GM19025 (cell line): Measurements from ENCODE around the gene CPEB4.

Experiments
- ATAC-seq: cut with Tn5 transposase; IDR thresholded peaks from one replicate; pipeline ENCODE4 v1.9.1; 2021; ENCODE audit warnings: mild to moderate bottlenecking, low read depth, moderate library complexity; ENCODE audit not compliant: unreplicated experiment

CPEB4 gene

DNA sequence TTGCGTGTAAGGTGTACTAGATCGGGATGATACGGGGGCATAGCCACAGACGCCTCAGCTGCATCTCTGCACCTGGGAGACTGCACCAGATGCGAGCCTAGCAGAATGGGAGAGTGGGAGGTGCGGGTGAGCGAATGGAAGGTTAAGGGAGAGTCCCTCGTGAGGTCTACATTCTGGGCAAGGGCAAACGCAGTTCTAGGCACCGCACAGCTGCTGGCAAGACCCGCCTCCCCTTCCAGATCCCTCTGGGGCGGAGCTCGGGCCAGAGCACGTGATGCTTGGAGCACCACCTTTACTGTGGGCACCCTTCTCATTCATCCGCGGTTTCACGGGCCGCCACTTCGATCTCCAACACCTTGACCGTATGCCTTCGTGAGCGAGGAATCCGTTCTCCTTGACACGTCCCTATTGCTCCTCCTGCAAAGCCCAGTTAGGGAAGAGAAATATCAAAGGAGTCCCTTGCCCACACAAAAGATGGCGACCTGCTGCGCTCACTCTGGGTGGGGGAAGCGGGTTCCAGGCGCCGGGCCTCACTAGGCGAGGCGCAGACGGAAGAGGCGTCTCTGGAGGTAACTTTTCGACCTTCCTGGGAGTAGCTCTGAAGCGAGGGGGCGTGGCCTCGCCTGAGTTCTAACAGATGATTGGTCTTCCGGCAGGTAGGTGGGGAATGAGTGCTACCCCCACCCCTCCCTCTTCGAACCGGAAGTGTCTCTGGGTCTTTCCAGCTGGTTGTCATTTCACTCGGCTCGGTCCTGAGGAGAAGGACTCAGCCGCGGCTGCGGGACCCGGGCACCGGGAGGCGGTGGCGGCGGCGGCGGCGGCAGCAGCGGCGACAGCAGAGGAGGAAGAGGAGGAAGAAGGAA, at the start of gene CPEB4:
Gene CPEB4, plus strand, starts transcription at position 740 of the 863 bp plus-strand sequence. CDS start 1,385 bp downstream, outside the sequence.
- peak; percentile 96 for ATAC-seq

DNA sequence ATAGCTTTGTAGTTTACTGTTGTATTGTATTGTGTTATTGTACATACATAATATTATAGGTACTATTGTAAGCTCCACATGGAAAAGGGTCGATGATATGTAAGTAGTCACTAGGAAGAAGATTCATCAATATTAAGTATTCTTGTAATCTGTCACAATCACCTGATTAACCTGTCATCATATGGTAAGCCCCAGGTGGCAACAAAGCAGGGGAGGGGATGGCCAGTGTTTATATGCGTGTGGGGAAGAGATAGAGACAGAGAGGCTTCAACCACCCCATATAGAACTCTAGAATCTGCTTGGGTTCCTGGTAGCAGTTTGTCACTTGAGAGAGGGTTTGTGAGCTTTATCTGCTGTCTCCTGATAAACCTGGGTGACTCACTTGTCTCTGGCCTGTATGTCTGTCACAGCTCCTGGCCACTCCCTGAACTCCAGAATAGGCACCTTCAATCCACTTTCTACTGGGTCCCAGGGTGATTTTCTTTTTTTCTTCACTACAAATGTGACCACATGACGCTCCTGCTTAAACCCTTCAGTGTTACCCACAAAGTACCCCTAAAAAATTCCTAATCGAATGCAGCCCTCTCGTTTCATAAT, 48.9 kb upstream of the CPEB4 start:
- ATAC-seq = no peak

- ATAC-seq = no peak
These were observed 47.8 kb upstream of the CPEB4 start for GRCh38 chr5:173840111-173840983.

GRCh38 chr5:173841710-173842109, 46.4 kb upstream of the CPEB4 start:
- no peak for ATAC-seq

- ATAC-seq = no peak
These were observed 44.4 kb upstream of the CPEB4 start for GRCh38 chr5:173843794-173844193.

DNA sequence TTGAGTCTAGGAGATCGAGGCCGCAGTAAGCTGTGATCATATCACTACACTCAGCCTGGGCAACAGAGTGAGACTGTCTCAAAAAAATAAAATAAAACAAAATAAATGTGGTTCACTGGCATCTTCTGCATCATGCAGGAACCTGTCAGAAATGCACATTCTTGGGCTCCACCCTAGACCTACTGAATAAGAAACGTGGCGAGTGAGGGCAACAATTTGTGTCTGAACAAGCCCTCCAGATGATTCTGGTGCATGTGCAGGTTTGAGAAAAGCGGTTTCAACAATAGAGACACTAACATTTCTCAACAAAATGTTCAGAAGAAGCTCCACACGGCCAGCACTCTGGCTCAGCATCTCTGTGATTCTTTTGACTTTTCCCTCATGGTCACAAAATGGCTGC, 42.8 kb upstream of the CPEB4 start:
- no peak for ATAC-seq

GRCh38 chr5:173846929-173847501, 41.1 kb upstream of the CPEB4 start:
- ATAC-seq = no peak

DNA sequence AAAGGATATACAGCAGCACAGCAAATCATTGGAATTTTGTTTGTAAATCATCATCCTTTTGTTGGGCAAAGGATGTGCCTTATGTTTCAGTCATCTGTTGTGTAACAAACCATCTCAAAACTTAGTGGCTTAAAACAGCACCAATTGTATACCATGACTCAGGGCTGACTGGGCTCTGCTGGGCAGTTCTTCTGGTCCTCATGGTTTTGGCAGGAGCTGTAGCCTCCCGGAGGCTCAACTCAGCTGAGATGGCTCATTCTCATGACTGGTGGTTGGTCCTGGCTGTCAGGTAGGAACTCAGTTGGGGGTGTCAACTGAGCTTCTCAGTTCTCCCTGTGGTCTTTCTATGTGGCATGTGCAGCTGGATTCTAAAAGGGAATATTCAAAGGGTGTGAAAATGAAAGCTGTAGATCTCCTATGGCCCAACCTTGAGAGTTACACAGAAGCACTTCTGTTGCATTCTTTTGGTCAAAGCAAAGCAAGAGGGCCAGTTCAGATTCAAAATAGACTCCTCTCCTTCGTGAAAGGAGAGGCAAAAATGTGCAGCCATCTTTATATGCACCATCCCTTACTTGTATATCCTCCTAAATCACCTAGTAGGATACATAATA, 39.1 kb upstream of the CPEB4 start:
- no peak for ATAC-seq

GRCh38 chr5:173849908-173850307, 38.2 kb upstream of the CPEB4 start:
- ATAC-seq = no peak

- no peak for ATAC-seq
These were observed 37.5 kb upstream of the CPEB4 start for GRCh38 chr5:173850659-173851058.

- ATAC-seq = no peak
These were observed 36.4 kb upstream of the CPEB4 start for GRCh38 chr5:173851595-173852243.

GRCh38 chr5:173852790-173853359, 35.3 kb upstream of the CPEB4 start:
- ATAC-seq = no peak

DNA sequence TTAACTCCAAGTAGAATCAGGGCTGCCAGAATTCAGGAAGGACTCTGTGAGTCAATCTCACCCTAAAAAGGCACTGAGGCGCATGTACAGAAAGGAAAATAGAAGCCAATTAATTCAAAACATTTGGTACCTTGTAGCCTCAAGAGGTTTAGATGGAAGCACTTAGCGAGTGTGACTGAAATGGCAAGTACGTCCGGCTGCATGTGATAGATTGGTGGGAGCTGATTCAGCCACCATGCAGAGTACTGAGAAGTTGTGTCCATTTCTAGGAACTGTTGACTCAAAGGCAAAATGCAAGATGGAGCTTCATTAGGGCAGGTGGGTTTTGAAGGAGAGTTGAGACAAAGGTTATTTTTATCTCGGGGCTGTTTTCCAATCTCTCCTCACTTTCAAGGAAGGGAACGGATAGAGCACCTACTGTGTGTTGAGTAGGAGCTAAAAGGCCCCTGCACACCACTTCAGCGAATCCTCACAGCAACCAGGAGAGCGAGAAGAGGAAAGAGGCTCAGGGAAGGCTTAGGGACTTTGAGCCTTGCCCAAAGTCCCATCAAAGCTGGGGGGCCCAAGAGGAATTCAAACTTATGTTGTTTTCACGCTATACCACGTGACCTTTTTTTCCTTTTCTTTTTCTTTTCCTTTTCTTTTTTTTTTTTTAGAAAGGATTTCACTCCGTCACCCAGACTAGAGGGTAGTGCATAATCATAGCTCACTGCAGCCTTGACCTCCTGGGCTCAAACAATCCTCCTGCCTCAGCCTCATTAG, 34.6 kb upstream of the CPEB4 start:
- ATAC-seq = no peak

DNA sequence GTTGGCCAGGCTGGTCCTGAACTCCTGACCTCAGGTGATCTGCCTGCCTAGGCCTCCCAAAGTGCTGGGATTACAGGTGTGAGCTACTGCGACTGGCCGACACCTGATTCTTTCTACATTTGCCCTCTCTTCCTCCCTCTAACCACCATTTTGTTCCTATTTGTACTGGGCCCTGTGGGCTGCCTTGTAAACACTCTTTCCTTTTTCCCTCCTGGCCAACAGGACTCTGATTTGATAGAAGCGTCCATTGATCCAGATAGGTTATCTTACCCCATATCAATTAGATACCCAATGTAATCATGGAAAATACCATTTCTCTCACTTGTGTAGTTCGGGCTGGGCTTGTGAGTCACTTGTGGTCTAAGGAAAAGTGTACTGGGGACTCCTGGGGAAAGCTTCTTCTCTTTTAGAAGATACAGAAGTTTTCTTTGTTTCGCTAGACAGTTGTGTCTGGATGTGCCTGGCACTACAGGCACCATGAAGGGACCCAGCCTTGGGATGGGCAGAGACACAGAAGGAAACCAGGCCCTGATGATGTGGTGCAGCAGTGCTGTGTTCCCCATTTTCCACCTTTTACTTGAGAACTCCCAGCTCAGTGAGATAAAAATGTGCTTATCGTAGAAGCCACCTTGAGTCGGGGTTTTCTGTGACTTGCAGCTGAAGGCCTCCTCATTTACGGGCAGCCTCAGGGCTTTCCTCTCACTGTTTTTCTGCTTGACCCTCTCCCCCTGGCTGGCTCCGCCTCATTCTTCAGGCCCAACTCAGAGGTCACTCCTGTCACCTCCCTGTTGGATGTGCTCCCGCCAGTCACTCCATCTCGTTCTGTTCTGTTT, 32.8 kb upstream of the CPEB4 start:
- no peak for ATAC-seq

DNA sequence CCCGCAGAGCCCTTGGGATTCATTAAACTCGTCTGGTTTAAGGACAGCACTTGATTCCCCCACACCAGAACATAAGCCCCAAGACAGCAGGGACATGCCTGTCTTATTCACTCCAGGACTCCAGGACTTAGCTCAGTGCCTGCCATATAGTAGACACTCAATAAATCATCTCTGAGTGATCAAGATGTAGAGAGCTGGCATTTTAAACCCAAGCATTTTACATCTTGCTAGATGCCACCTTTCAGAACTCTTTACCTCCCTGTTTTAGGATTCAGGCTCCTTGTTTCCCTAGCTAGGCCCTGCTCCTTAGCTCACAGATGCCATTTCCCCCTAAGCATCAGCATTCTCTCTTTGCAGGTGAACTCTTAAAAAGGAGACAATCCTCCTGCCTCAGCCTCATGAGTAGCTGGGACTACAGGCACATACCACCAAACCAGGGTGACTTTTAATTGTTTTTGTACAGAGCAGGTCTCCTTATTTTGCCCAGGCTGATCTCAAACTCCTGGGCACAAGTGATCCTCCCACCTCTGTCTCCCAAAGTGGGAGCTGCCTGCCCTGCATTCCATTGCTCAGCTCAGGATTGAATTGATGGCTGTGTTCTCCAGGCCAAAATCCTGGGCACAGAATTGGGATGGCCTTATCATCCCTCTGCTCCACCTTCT, 32.0 kb upstream of the CPEB4 start:
- no peak for ATAC-seq

- no peak for ATAC-seq
These were observed 30.9 kb upstream of the CPEB4 start for GRCh38 chr5:173857234-173857633.

GRCh38 chr5:173858021-173858669, 30.0 kb upstream of the CPEB4 start:
- no peak for ATAC-seq
